Adipocyte (in vitro differentiated cells): Measurements from ENCODE around the gene CFAP58.

ENCODE experiments used
- DNase-seq: peaks from one replicate; pipeline ENCODE4 v3.0.0-alpha.2; 2015; ENCODE audit warnings: low read depth
- H3K27me3 ChIP-seq: replicated peaks from 2 replicates; pipeline ENCODE4 v1.7.0; 2013; ENCODE audit warnings: mild to moderate bottlenecking, low read length, moderate library complexity; ENCODE audit not compliant: control insufficient read depth, insufficient read depth
- H3K36me3 ChIP-seq: 2 replicates; pipeline ENCODE4 v1.7.0; 2013; ENCODE audit warnings: low read length, mild to moderate bottlenecking, moderate library complexity; ENCODE audit not compliant: control insufficient read depth, insufficient read depth, severe bottlenecking
- H3K4me1 ChIP-seq: 2 replicates; pipeline ENCODE4 v1.7.0; 2013; ENCODE audit warnings: mild to moderate bottlenecking, low read length, moderate library complexity; ENCODE audit not compliant: control insufficient read depth, insufficient read depth
- H3K4me3 ChIP-seq: 2 replicates; pipeline ENCODE4 v1.7.0; 2013; ENCODE audit warnings: mild to moderate bottlenecking, low read length, moderate library complexity
- H3K9ac ChIP-seq: 2 replicates; pipeline ENCODE4 v1.7.0; 2013; ENCODE audit warnings: mild to moderate bottlenecking, low read length, moderate library complexity
- H3K9me3 ChIP-seq: 2 replicates; pipeline ENCODE4 v1.7.0; 2013; ENCODE audit warnings: mild to moderate bottlenecking, low read length, moderate library complexity; ENCODE audit not compliant: control insufficient read depth

The CFAP58 gene

GRCh38 chr10:104478380-104478779 is 124.7 kb downstream of the CFAP58 start:
- no peak for DNase-seq
- H3K27me3 ChIP-seq, result peaks cover 3% of the 10 kb centered on the region
- H3K36me3 ChIP-seq, result no peaks in the 10 kb centered on the region
- no peaks in the 10 kb centered on the region for H3K9me3 ChIP-seq
- no peaks in the 10 kb centered on the region for H3K4me1 ChIP-seq
- H3K4me3 ChIP-seq, result no peak overlapping the region
- no peak overlapping the region for H3K9ac ChIP-seq

- H3K4me1 ChIP-seq, result no peaks in the 10 kb centered on the region
- no peak overlapping the region for H3K9ac ChIP-seq
- peaks cover 6% of the 10 kb centered on the region for H3K27me3 ChIP-seq
- H3K36me3 ChIP-seq, result no peaks in the 10 kb centered on the region
- H3K9me3 ChIP-seq, result no peaks in the 10 kb centered on the region
- no peak for DNase-seq
- H3K4me3 ChIP-seq, result no peak overlapping the region
These were observed 126.4 kb downstream of the CFAP58 start for GRCh38 chr10:104479906-104480593.

- Histone ChIP-seq H3K4me3 (no peak overlapping the region), H3K9ac (no peak overlapping the region), H3K27me3 (peaks cover 6% of the 10 kb centered on the region), H3K4me1 (no peaks in the 10 kb centered on the region), H3K36me3 (no peaks in the 10 kb centered on the region), H3K9me3 (no peaks in the 10 kb centered on the region)
- DNase-seq, result no peak
These were observed 127.2 kb downstream of the CFAP58 start for GRCh38 chr10:104480797-104481196.

- DNase-seq, result no peak
- H3K27me3 ChIP-seq, result peaks cover 6% of the 10 kb centered on the region
- no peaks in the 10 kb centered on the region for H3K4me1 ChIP-seq
- H3K4me3 ChIP-seq, result no peak overlapping the region
- H3K9ac ChIP-seq, result no peak overlapping the region
- no peaks in the 10 kb centered on the region for H3K36me3 ChIP-seq
- no peaks in the 10 kb centered on the region for H3K9me3 ChIP-seq
These were observed 129.9 kb downstream of the CFAP58 start for GRCh38 chr10:104483582-104483981.

GRCh38 chr10:104485632-104486031 is 132.0 kb downstream of the CFAP58 start:
- no peak for DNase-seq
- no peaks in the 10 kb centered on the region for H3K36me3 ChIP-seq
- no peaks in the 10 kb centered on the region for H3K9me3 ChIP-seq

GRCh38 chr10:104486803-104487202 is 133.2 kb downstream of the CFAP58 start:
- no peak for DNase-seq
- Histone ChIP-seq H3K27me3 (peaks cover 6% of the 10 kb centered on the region), H3K36me3 (no peaks in the 10 kb centered on the region), H3K9me3 (no peaks in the 10 kb centered on the region), H3K4me1 (no peaks in the 10 kb centered on the region), H3K4me3 (no peak overlapping the region), H3K9ac (no peak overlapping the region)

More at GRCh38 chr10:104485632-104486031, 132.0 kb downstream of the CFAP58 start:
- Histone ChIP-seq H3K9ac (no peak overlapping the region), H3K27me3 (peaks cover 6% of the 10 kb centered on the region), H3K4me3 (no peak overlapping the region), H3K4me1 (no peaks in the 10 kb centered on the region)

GRCh38 chr10:104487794-104488438 is 134.3 kb downstream of the CFAP58 start:
- H3K4me1 ChIP-seq, result no peaks in the 10 kb centered on the region
- DNase-seq, result no peak
- H3K36me3 ChIP-seq, result no peaks in the 10 kb centered on the region
- H3K27me3 ChIP-seq, result peaks cover 6% of the 10 kb centered on the region
- H3K4me3 ChIP-seq, result no peak overlapping the region
- no peak overlapping the region for H3K9ac ChIP-seq
- no peaks in the 10 kb centered on the region for H3K9me3 ChIP-seq

- Histone ChIP-seq H3K9me3 (no peaks in the 10 kb centered on the region), H3K27me3 (peaks cover 2% of the 10 kb centered on the region), H3K36me3 (no peaks in the 10 kb centered on the region), H3K4me3 (no peak overlapping the region), H3K4me1 (no peaks in the 10 kb centered on the region), H3K9ac (no peak overlapping the region)
- no peak for DNase-seq
These were observed 134.8 kb downstream of the CFAP58 start for GRCh38 chr10:104488439-104488832.

GRCh38 chr10:104492329-104492940 is 138.8 kb downstream of the CFAP58 start:
- H3K4me1 ChIP-seq, result no peaks in the 10 kb centered on the region
- no peaks in the 10 kb centered on the region for H3K9me3 ChIP-seq
- DNase-seq, result no peak
- no peak overlapping the region for H3K4me3 ChIP-seq
- H3K36me3 ChIP-seq, result no peaks in the 10 kb centered on the region
- H3K27me3 ChIP-seq, result no peaks in the 10 kb centered on the region
- H3K9ac ChIP-seq, result no peak overlapping the region

- Histone ChIP-seq H3K27me3 (peaks cover 4% of the 10 kb centered on the region), H3K9me3 (no peaks in the 10 kb centered on the region), H3K4me1 (no peaks in the 10 kb centered on the region), H3K36me3 (no peaks in the 10 kb centered on the region), H3K9ac (no peak overlapping the region), H3K4me3 (no peak overlapping the region)
- no peak for DNase-seq
These were observed 144.9 kb downstream of the CFAP58 start for GRCh38 chr10:104498347-104499081.

- Histone ChIP-seq H3K36me3 (no peaks in the 10 kb centered on the region), H3K4me3 (no peak overlapping the region), H3K4me1 (no peaks in the 10 kb centered on the region), H3K27me3 (peaks cover 20% of the 10 kb centered on the region), H3K9me3 (no peaks in the 10 kb centered on the region), H3K9ac (no peak overlapping the region)
- DNase-seq, result no peak
These were observed 147.8 kb downstream of the CFAP58 start for GRCh38 chr10:104501449-104501848.
